HEK293 (cell line): ENCODE results near the gene KIR2DL4.

Source experiments
- SP2 ChIP-seq: fragments of 450-650 bp; formaldehyde crosslinking; IDR thresholded peaks from 2 replicates; pipeline ENCODE4 v1.5.1; 2016; ENCODE audit warnings: missing biosample characterization, missing genetic modification characterization
- ZBTB8A ChIP-seq: fragments of 450-650 bp; formaldehyde crosslinking; IDR thresholded peaks from 2 replicates; pipeline ENCODE4 v1.5.1; 2016; ENCODE audit warnings: missing biosample characterization, missing genetic modification characterization
- ZNF184 ChIP-seq: fragments of 450-650 bp; IDR thresholded peaks from 2 replicates; pipeline ENCODE4 v1.5.1; 2018; ENCODE audit warnings: missing biosample characterization, mild to moderate bottlenecking, missing genetic modification characterization
- ZNF391 ChIP-seq: fragments of 450-650 bp; formaldehyde crosslinking; IDR thresholded peaks from 2 replicates; pipeline ENCODE4 v1.5.1; 2016; ENCODE audit warnings: low read depth, missing biosample characterization, missing genetic modification characterization, borderline replicate concordance
- TF ChIP-seq, protein P1 (sequence below): fragments of 450-650 bp; formaldehyde crosslinking; IDR thresholded peaks from 2 replicates; pipeline ENCODE4 v1.5.1; 2016; ENCODE audit warnings: missing biosample characterization, missing genetic modification characterization
- TF ChIP-seq, protein P2 (sequence below): fragments of 450-650 bp; formaldehyde crosslinking; IDR thresholded peaks from 2 replicates; pipeline ENCODE4 v1.5.1; 2016; ENCODE audit warnings: missing biosample characterization, missing genetic modification characterization
- TF ChIP-seq, protein P3 (sequence below): sonication (generic); formaldehyde crosslinking; IDR thresholded peaks from 2 replicates; pipeline ENCODE4 v1.8.1; 2022; ENCODE audit warnings: mild to moderate bottlenecking, moderate library complexity, missing genetic modification reagents

DNA sequence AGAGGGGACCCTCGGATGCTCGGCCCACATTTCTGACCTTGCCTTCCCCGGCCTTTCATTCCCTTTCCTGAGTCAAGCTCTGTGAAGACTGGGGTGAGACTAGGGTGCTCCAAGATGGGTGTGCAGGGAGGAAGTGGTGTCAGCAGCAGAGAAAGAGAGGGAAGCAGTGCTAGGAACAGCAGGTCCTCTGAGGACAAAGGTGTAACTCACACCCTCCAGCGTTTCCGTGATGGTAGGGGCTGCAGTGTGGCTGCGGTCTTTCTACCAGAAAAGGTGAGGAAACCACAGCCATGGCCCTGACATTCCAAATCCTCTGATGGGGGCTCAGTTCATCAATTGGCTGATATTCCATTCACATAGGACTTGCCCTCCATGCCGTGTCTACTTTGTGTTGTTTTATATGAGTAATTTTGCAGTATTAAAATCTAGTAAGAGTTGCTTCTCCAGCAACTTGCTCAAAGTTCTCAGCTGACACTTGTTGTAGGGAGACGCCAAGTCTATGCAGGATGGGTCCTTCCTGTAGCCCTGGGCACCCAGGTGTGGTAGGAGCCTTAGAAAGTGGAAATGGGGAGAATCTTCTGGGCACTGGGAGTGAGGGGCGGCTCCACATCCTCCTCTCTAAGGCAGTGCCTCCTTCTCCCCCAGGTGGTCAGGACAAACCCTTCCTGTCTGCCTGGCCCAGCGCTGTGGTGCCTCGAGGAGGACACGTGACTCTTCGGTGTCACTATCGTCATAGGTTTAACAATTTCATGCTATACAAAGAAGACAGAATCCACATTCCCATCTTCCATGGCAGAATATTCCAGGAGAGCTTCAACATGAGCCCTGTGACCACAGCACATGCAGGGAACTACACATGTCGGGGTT is 14.5 kb downstream of the KIR2DL4 start:
- TF ChIP-seq, protein P1, sequence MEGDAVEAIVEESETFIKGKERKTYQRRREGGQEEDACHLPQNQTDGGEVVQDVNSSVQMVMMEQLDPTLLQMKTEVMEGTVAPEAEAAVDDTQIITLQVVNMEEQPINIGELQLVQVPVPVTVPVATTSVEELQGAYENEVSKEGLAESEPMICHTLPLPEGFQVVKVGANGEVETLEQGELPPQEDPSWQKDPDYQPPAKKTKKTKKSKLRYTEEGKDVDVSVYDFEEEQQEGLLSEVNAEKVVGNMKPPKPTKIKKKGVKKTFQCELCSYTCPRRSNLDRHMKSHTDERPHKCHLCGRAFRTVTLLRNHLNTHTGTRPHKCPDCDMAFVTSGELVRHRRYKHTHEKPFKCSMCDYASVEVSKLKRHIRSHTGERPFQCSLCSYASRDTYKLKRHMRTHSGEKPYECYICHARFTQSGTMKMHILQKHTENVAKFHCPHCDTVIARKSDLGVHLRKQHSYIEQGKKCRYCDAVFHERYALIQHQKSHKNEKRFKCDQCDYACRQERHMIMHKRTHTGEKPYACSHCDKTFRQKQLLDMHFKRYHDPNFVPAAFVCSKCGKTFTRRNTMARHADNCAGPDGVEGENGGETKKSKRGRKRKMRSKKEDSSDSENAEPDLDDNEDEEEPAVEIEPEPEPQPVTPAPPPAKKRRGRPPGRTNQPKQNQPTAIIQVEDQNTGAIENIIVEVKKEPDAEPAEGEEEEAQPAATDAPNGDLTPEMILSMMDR (tag by site-specific recombination) = no peak
- TF ChIP-seq ZNF184 (tag by site-specific recombination) (no peak), ZNF391 (tag by site-specific recombination) (no peak), ZBTB8A (tag by site-specific recombination) (no peak), SP2 (tag by site-specific recombination) (no peak)
- TF ChIP-seq, protein P2, sequence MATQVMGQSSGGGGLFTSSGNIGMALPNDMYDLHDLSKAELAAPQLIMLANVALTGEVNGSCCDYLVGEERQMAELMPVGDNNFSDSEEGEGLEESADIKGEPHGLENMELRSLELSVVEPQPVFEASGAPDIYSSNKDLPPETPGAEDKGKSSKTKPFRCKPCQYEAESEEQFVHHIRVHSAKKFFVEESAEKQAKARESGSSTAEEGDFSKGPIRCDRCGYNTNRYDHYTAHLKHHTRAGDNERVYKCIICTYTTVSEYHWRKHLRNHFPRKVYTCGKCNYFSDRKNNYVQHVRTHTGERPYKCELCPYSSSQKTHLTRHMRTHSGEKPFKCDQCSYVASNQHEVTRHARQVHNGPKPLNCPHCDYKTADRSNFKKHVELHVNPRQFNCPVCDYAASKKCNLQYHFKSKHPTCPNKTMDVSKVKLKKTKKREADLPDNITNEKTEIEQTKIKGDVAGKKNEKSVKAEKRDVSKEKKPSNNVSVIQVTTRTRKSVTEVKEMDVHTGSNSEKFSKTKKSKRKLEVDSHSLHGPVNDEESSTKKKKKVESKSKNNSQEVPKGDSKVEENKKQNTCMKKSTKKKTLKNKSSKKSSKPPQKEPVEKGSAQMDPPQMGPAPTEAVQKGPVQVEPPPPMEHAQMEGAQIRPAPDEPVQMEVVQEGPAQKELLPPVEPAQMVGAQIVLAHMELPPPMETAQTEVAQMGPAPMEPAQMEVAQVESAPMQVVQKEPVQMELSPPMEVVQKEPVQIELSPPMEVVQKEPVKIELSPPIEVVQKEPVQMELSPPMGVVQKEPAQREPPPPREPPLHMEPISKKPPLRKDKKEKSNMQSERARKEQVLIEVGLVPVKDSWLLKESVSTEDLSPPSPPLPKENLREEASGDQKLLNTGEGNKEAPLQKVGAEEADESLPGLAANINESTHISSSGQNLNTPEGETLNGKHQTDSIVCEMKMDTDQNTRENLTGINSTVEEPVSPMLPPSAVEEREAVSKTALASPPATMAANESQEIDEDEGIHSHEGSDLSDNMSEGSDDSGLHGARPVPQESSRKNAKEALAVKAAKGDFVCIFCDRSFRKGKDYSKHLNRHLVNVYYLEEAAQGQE (tag by site-specific recombination) = no peak
- TF ChIP-seq, protein P3, sequence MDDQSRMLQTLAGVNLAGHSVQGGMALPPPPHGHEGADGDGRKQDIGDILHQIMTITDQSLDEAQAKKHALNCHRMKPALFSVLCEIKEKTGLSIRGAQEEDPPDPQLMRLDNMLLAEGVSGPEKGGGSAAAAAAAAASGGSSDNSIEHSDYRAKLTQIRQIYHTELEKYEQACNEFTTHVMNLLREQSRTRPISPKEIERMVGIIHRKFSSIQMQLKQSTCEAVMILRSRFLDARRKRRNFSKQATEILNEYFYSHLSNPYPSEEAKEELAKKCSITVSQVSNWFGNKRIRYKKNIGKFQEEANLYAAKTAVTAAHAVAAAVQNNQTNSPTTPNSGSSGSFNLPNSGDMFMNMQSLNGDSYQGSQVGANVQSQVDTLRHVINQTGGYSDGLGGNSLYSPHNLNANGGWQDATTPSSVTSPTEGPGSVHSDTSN (CRISPR knock-in tag) = no peak
